Medulla oblongata (tissue), 1 donor: Measurements from ENCODE around the gene ABHD4.
A peak's percentile ranks its signal among the peaks of the same experiment; 100 is the strongest.
"Not testable (repeated sequence)": the region's sequence is repeated elsewhere in the genome, so short reads cannot be mapped to it uniquely, and the experiment has no call there.

ENCODE experiments used
- DNase-seq: peaks from one replicate; pipeline ENCODE4 v3.0.0-alpha.2; 2015; ENCODE audit errors: extremely low spot score

The ABHD4 gene

DNA sequence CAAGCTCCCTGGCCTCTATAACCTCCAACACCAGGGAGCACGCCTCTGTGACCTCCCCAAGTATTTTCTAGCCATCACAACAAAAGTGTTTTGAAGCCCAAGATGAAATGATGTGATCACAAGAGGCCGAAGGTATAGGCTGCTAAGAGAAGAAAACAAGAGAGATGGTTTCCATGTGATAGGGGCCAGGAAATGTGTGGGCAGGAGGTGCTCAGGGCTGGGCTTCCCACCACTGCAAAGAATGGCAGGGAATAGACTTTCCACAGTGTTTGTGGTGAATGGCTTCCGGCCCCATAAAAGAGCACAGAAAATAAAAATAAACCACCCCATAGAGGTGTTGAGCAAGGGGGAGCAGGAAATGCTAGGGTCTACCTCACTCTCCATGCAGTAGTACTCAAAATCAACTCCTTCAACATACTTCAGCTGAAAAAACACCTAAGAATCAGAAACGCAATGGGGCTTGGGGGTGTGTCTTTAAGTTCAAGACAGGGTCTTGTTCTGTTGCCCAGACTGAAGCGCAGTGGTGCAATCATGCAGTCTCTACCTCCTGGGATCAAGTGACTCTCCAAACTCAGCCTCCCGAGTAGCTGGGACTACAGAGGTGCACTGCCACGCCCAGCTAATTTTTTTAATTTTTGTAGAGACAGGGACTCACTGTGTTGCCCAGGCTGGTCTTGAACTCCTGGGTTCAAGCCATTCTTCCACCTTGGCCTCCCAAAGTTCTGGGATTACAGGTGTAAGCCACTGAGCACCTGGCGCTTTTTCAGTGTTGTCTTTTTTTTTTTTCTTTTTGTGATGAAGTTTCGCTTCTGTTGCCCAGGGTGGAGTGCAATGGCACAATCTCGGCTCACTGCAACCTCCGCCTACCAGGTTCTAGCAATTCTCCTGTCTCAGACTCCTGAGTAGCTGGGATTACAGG is 36.2 kb upstream of the ABHD4 start:
- no peak for DNase-seq

- DNase-seq: no peak
Observed at GRCh38 chr14:22563987-22564386, 34.1 kb upstream of the ABHD4 start.

GRCh38 chr14:22564463-22564862 is 33.6 kb upstream of the ABHD4 start:
- no peak for DNase-seq

- DNase-seq: no peak
Observed at GRCh38 chr14:22565391-22565945, 32.6 kb upstream of the ABHD4 start.

- DNase-seq: not testable (repeated sequence)
Observed at GRCh38 chr14:22566266-22566665, 31.8 kb upstream of the ABHD4 start.

- no peak for DNase-seq
Observed at GRCh38 chr14:22566845-22567244, 31.3 kb upstream of the ABHD4 start.

- DNase-seq: no peak
Observed at GRCh38 chr14:22567437-22567836, 30.7 kb upstream of the ABHD4 start.

- DNase-seq: no peak
Observed at GRCh38 chr14:22569106-22569736, 28.9 kb upstream of the ABHD4 start.

- DNase-seq: no peak
Observed at GRCh38 chr14:22569737-22570131, 28.4 kb upstream of the ABHD4 start.

DNA sequence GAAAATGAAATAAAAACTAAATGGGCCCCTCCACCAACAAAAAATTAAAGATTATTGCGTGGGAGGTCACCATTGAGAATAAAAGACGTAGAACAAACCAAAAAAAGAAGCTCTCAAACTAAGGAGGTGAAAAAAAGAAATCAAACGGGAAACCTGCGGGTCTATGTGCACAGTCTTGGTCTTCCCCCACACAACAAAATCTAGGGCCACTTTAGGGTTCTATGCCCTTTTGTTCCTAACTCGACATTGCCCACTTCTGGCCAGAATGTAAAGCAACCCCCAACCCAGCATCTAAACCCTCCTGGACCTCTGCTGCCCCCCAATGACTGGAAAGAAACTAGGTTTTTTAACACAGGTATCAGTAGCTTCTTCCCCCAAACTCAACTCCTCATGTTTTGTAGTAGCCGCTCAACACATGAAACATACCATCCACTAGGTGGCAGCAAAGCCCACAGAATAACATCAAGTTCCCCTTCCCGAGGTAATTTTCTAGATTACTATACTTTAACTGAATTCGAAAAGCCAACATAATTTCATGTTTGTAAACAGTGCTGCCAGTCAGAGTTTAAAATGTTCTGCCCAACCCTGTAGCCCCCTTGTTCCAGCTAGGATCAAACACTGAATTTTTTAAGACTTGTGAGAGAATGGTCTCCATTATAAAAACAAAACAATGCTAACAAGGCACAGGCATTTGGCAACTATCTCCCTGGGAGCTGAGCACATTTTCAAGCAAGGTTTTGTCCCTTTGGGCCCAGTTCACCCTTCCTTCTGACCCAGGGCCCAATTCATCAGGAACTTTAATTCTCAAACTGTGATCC is 27.8 kb upstream of the ABHD4 start:
- DNase-seq: peak; percentile 97

- no peak for DNase-seq
Observed at GRCh38 chr14:22572562-22573058, 25.5 kb upstream of the ABHD4 start.

DNA sequence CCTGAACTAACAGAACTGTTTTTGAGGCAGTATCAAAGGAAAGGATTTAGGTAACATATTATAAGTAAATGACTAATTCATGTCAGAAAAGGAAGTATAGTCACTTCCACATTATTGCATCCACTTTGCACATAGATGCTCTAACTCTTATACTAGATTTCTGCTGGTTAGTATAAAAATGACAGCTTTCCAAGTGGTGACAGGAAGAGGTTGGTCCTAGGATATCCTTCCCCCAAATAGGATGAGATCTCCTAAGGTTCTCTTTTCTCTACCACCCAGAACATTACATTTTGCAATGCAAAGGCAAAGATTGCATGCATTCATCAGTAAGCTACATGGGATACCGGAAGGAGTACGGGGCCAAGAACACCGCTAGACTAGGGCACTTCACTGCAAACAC is 24.3 kb upstream of the ABHD4 start:
- no peak for DNase-seq

- no peak for DNase-seq
Observed at GRCh38 chr14:22577334-22577908, 20.7 kb upstream of the ABHD4 start.

DNA sequence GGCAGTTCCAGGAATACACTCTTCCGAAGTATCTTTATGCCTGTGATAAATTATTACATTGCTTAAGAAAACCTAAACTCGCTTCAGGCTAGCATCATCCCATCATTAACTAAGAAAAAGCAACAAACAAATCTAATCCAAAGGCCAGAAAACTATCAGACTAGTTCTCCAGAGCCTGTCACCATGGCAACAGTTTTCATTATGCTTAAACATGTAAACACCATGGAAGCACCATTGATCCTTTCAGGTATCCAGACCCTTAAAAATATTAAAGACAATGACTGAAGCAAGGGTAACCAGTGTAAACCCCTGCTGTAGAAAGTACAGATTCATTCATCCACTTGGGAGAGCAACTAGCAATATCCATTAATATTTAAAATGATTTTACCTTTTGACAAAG is 18.9 kb upstream of the ABHD4 start:
- DNase-seq: no peak

DNA sequence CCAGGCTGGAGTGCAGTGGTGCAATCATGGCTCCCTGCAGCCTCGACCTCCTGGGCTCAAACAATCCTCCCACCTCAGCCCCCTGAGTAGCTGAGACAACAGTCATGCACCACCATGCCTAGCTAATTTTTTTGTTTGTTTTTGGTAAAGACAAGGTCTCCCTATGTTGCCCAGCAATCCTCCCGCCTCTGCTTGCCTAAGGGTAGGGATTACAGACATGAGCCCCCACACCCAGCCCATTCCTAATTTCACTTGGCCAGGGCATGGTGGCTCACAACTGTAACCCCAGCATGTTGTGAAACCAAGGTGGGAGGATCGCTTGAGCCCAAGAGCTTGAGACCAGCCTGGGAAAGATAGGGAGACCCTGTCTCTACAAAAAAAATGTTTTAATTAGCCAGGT is 18.2 kb upstream of the ABHD4 start:
- DNase-seq: no peak

DNA sequence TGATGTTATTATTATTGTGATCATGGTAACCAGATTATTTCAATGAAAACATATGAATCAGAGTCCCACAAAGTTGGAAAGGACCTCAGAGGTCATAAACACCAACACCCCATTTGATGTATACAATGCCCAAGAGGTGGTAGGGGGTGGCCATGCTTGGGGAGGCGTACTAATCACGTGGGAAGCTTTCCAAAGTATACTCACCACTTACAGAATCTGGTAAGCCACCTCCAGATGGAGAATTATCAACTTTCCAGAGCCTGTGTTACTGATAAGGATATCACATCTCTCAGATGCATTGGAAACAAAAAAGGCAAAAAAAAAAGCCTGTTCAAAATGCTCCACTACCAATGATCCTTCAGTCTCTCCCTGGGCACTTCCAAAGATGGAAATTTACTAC is 17.5 kb upstream of the ABHD4 start:
- no peak for DNase-seq

DNA sequence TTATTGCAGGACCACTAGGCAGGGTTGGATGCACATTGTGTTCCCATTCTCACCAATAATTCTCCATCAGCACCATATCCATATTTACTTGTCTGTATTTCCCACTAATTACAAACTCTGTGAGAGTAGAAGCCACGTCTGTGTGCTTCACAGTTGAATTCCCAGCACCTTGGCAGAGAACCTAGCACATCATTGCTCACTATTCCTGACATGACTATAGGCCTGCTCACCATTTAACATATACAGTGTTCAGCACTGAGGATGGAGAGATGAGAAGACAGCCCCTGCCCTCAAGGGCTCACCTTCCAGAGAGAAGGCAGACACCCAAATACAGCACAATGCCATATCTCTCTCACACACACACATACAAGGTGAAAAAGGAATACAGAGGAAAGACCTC is 14.1 kb upstream of the ABHD4 start:
- no peak for DNase-seq

DNA sequence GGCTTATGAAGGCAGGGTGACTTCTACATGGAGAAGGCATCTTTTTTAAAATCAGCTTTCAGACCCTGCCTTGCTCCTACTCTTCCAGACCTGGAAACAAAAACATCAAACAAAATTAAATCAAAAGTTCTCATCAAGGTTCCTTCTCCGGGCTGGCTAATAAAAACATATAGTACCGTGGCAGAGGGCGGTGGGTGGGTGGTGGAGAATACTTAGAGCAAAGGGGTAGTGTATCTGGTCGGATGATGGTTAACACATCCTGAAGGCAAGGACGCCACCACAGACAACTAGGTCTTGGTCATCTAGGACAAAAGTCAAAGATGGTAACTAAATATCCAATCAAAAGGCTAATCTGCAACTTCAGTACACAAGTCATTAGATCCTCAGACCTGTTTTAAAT is 10.9 kb upstream of the ABHD4 start:
- DNase-seq: no peak

DNA sequence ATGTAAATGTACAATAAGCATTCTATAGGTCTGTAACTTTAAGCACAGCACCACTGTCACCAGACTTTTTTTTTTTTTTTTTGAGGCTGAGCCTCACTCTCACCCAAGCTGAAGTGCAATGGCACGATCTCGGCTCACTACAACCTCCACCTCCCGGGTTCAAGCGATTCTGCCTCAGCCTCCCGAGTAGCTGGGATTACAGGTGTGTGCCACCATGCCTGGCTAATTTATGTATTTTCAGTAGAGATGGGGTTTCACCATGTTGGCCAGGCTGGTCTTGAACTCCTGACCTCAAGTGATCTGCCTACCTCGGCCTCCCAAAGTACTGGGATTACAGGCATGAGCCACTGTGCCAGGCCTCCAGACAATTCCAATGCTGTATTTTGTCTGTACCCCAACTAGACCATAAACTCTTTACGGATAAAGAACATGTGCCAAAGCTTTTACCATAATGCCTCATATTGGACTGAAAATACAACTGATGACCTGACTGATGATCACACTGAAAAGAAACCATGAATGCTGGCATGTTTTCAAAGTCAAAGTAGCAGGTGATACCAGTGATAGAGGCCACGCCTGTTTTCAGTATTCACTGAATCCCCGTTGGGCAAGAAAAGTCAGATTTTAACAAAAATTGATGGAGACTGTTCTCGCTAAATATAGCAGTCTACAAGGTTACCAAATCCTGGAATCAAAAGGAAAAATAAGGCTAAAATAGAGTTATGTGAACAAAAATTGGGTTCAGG is 10.2 kb upstream of the ABHD4 start:
- DNase-seq: not testable (repeated sequence)

DNA sequence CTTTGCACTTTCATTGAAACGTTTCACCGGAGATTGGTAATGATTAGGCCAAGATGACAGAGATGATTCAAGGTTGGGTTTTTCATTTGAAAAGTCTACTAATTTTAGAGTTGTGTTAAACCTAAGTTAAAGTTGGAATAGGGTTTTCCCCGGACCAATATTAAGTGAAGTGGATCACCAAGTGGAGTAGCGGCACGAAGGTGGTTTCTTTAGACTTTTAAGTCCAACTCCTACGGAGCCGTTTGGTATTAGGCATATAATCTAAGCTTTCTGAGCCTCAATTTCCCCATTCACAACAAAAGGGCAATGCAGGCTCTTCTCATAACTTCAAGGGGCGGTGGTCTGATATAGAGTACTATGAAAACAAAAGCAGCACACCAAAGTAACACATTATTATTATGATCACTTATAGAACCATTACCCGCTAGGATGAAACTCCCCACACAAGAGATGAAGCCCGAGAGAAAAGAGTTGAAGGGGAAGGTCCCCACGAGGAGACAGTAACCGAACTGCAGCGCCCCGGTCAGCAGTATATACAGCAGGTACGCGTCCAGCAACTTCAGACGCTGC is 9.5 kb upstream of the ABHD4 start:
- DNase-seq: no peak
